ENCODE data around the gene RNF19B. TPM values are rescaled to one million over a fixed set of nuclear protein-coding genes. Genes with fewer than 3 reads are reported as not detected.

The RNF19B gene
- 40.0 TPM for total RNA-seq

GRCh38 chr1:32964461-32965250 is at the start of gene RNF19B:
TSS of gene RNF19B (minus strand) at chr1:32964809. CDS start at chr1:32964685, 124 bp downstream.
- TF ChIP-seq CTCF (IDR thresholded peaks at IDR 0.05): peak in 2 of 3 experiments; percentile 24 to 25
- intact Hi-C loops (cut with DNase I): loop anchor here (1.0 to 2.0 kb wide), 2 partner anchors 16 to 42 kb away; no protein-coding TSS in a partner anchor
- peaks cover 0 to 22% of the 10 kb centered on the region in 2 donors for H3K4me1 ChIP-seq
- H3K9me3 ChIP-seq: no peaks in the 10 kb centered on the region
- peak within 1 kb of the TSS; percentile 99 to 100 for H3K4me3 ChIP-seq
- no peaks in the 10 kb centered on the region for H3K36me3 ChIP-seq
- DNase-seq (ENCODE audit: low spot score in 2 of 2): peak; percentile 77 to 98
- H3K27ac ChIP-seq: peak within 1 kb of the TSS; percentile 93 to 99
- H3K27me3 ChIP-seq: no peaks in the 10 kb centered on the region

- Histone ChIP-seq H3K4me1 (peaks cover 2 to 15% of the 10 kb centered on the region in 2 donors), H3K4me3 (no peak overlapping the region), H3K27me3 (no peaks in the 10 kb centered on the region), H3K27ac (no peak overlapping the region), H3K36me3 (peaks cover 14 to 45% of the 10 kb centered on the region in 2 donors), H3K9me3 (no peaks in the 10 kb centered on the region)
- no peak for DNase-seq (ENCODE audit: low spot score in 2 of 2)
- no peak for TF ChIP-seq CTCF (IDR thresholded peaks at IDR 0.05)
- intact Hi-C loops (cut with DNase I): no loop called here
Observed at GRCh38 chr1:33013791-33014190, 49.2 kb upstream of the RNF19B start.

- no peak for DNase-seq (ENCODE audit: low spot score in 2 of 2)
- no peak for TF ChIP-seq CTCF (IDR thresholded peaks at IDR 0.05)
- Histone ChIP-seq H3K9me3 (no peaks in the 10 kb centered on the region), H3K27me3 (no peaks in the 10 kb centered on the region), H3K4me1 (peaks cover 2 to 15% of the 10 kb centered on the region in 2 donors), H3K27ac (peak overlapping the region; percentile 66 to 74), H3K4me3 (no peak overlapping the region), H3K36me3 (peaks cover 16 to 43% of the 10 kb centered on the region in 2 donors)
- intact Hi-C loops (cut with DNase I): no loop called here
Observed at GRCh38 chr1:33012165-33012564, 47.6 kb upstream of the RNF19B start.

GRCh38 chr1:33010932-33011731 is 46.5 kb upstream of the RNF19B start:
- H3K4me3 ChIP-seq: no peak overlapping the region
- no peaks in the 10 kb centered on the region for H3K27me3 ChIP-seq
- no peak for TF ChIP-seq CTCF (IDR thresholded peaks at IDR 0.05)
- DNase-seq (ENCODE audit: low spot score in 2 of 2): peak in 1 of 2 donors; percentile 68
- peaks cover 2 to 15% of the 10 kb centered on the region in 2 donors for H3K4me1 ChIP-seq
- H3K9me3 ChIP-seq: no peaks in the 10 kb centered on the region
- peak overlapping the region; percentile 66 to 74 for H3K27ac ChIP-seq
- intact Hi-C loops (cut with DNase I): no loop called here
- peaks cover 15 to 40% of the 10 kb centered on the region in 2 donors for H3K36me3 ChIP-seq

- intact Hi-C loops (cut with DNase I): no loop called here
- H3K9me3 ChIP-seq: no peaks in the 10 kb centered on the region
- H3K4me1 ChIP-seq: peaks cover 2 to 15% of the 10 kb centered on the region in 2 donors
- H3K27me3 ChIP-seq: no peaks in the 10 kb centered on the region
- H3K4me3 ChIP-seq: no peak overlapping the region
- H3K36me3 ChIP-seq: peaks cover 15 to 35% of the 10 kb centered on the region in 2 donors
- no peak for DNase-seq (ENCODE audit: low spot score in 2 of 2)
- no peak overlapping the region for H3K27ac ChIP-seq
- TF ChIP-seq CTCF (IDR thresholded peaks at IDR 0.05): no peak
Observed at GRCh38 chr1:33009561-33009960, 45.0 kb upstream of the RNF19B start.

Data from ascending aorta (tissue), 2 donors.